Ramos (cell line): Measurements from ENCODE around the gene PRADC1.
"Not testable (repeated sequence)": the region's sequence is repeated elsewhere in the genome, so short reads cannot be mapped to it uniquely, and the experiment has no call there.

ENCODE experiments used
- in situ Hi-C: fragments of 300-500 bp; cut with MboI; formaldehyde crosslinking; loops from one replicate; pipeline ENCODE4 v1.14.3; 2022; ENCODE audit warnings: low sequenced_read_pairs; ENCODE audit not compliant: unreplicated experiment

Gene PRADC1

GRCh38 chr2:73212448-73213176, 20.4 kb downstream of the PRADC1 start:
- in situ Hi-C loops = no loop called here

GRCh38 chr2:73212098-73212447, 21.0 kb downstream of the PRADC1 start:
- in situ Hi-C loops = no loop called here

GRCh38 chr2:73210696-73211095, 22.3 kb downstream of the PRADC1 start:
- in situ Hi-C loops = no loop called here

GRCh38 chr2:73210019-73210418, 23.0 kb downstream of the PRADC1 start:
- in situ Hi-C loops = no loop called here

GRCh38 chr2:73208258-73208657, 24.8 kb downstream of the PRADC1 start:
- in situ Hi-C loops = no loop called here

- in situ Hi-C loops = no loop called here
Observed at GRCh38 chr2:73205611-73206010, 27.4 kb downstream of the PRADC1 start.

GRCh38 chr2:73203055-73203681, 29.9 kb downstream of the PRADC1 start:
- in situ Hi-C loops = no loop called here

GRCh38 chr2:73202156-73203054, 30.6 kb downstream of the PRADC1 start, which contains the start of gene NOTO:
NOTO (plus strand) TSS chr2:73202574; CDS start chr2:73202667, 93 bp downstream.
- in situ Hi-C loops = no loop called here

- in situ Hi-C loops = not testable (repeated sequence)
Observed at GRCh38 chr2:73200281-73200680, 32.8 kb downstream of the PRADC1 start.

- in situ Hi-C loops = loop anchor here (25.0 kb wide), 1 partner anchor 210 kb away; no protein-coding TSS in a partner anchor
Observed at GRCh38 chr2:73197579-73197978, 35.5 kb downstream of the PRADC1 start.

GRCh38 chr2:73187549-73187948, 45.5 kb downstream of the PRADC1 start:
- in situ Hi-C loops = loop anchor here (25.0 kb wide), 1 partner anchor 200 kb away; no protein-coding TSS in a partner anchor

- in situ Hi-C loops = loop anchor here (25.0 kb wide), 1 partner anchor 199 kb away; no protein-coding TSS in a partner anchor
Observed at GRCh38 chr2:73185965-73186364, 47.1 kb downstream of the PRADC1 start.
